ENCODE results near the gene LRRC61. TPM values are rescaled to one million over a fixed set of nuclear protein-coding genes. Genes with fewer than 3 reads are reported as not detected.
"Not testable (repeated sequence)": the region's sequence is repeated elsewhere in the genome, so short reads cannot be mapped to it uniquely, and the experiment has no call there.

The LRRC61 gene
- total RNA-seq, 1 donor, result 4.0 TPM

GRCh38 chr7:150302908-150303310 lies 20.2 kb upstream of the LRRC61 start:
- not testable (repeated sequence) for H3K4me1 ChIP-seq (ENCODE audit: insufficient read depth, low read length); H2AFZ ChIP-seq (ENCODE audit: low read length); DNase-seq (ENCODE audit: insufficient read length, low spot score, missing footprints); H3K36me3 ChIP-seq (ENCODE audit: insufficient read depth, low read length); H3K4me3 ChIP-seq (ENCODE audit: insufficient read depth, low read length); H3K79me2 ChIP-seq (ENCODE audit: insufficient read depth, low read length); H3K4me2 ChIP-seq (ENCODE audit: insufficient read depth, low read length); H3K9me3 ChIP-seq (ENCODE audit: low read depth, low read length); H3K27ac ChIP-seq (ENCODE audit: low read depth, low read length); H3K27me3 ChIP-seq (ENCODE audit: insufficient read depth, low read length); H4K20me1 ChIP-seq (ENCODE audit: insufficient read depth, low read length)

- not testable (repeated sequence) for H4K20me1 ChIP-seq (ENCODE audit: insufficient read depth, low read length); H3K9me3 ChIP-seq (ENCODE audit: low read depth, low read length); H3K27me3 ChIP-seq (ENCODE audit: insufficient read depth, low read length); H3K4me1 ChIP-seq (ENCODE audit: insufficient read depth, low read length); H3K27ac ChIP-seq (ENCODE audit: low read depth, low read length); H3K4me2 ChIP-seq (ENCODE audit: insufficient read depth, low read length); H3K79me2 ChIP-seq (ENCODE audit: insufficient read depth, low read length); H3K4me3 ChIP-seq (ENCODE audit: insufficient read depth, low read length); H2AFZ ChIP-seq (ENCODE audit: low read length); H3K36me3 ChIP-seq (ENCODE audit: insufficient read depth, low read length); DNase-seq (ENCODE audit: insufficient read length, low spot score, missing footprints)
Measured at GRCh38 chr7:150304499-150305258, 18.5 kb upstream of the LRRC61 start.

- H3K4me2 ChIP-seq (ENCODE audit: insufficient read depth, low read length); H3K27me3 ChIP-seq (ENCODE audit: insufficient read depth, low read length); H4K20me1 ChIP-seq (ENCODE audit: insufficient read depth, low read length); H3K27ac ChIP-seq (ENCODE audit: low read depth, low read length); H3K9me3 ChIP-seq (ENCODE audit: low read depth, low read length); H3K4me3 ChIP-seq (ENCODE audit: insufficient read depth, low read length); H3K4me1 ChIP-seq (ENCODE audit: insufficient read depth, low read length); H2AFZ ChIP-seq (ENCODE audit: low read length); H3K79me2 ChIP-seq (ENCODE audit: insufficient read depth, low read length); DNase-seq (ENCODE audit: insufficient read length, low spot score, missing footprints); H3K36me3 ChIP-seq (ENCODE audit: insufficient read depth, low read length): not testable (repeated sequence)
Measured at GRCh38 chr7:150305259-150305902, 17.8 kb upstream of the LRRC61 start.

- H3K4me1 ChIP-seq (ENCODE audit: insufficient read depth, low read length); H2AFZ ChIP-seq (ENCODE audit: low read length); H3K36me3 ChIP-seq (ENCODE audit: insufficient read depth, low read length); H4K20me1 ChIP-seq (ENCODE audit: insufficient read depth, low read length); H3K4me2 ChIP-seq (ENCODE audit: insufficient read depth, low read length); DNase-seq (ENCODE audit: insufficient read length, low spot score, missing footprints); H3K27ac ChIP-seq (ENCODE audit: low read depth, low read length); H3K79me2 ChIP-seq (ENCODE audit: insufficient read depth, low read length); H3K9me3 ChIP-seq (ENCODE audit: low read depth, low read length); H3K4me3 ChIP-seq (ENCODE audit: insufficient read depth, low read length); H3K27me3 ChIP-seq (ENCODE audit: insufficient read depth, low read length): not testable (repeated sequence)
Measured at GRCh38 chr7:150305903-150306284, 17.3 kb upstream of the LRRC61 start.

GRCh38 chr7:150306377-150306776 lies 16.8 kb upstream of the LRRC61 start:
- DNase-seq (ENCODE audit: insufficient read length, low spot score, missing footprints); H3K79me2 ChIP-seq (ENCODE audit: insufficient read depth, low read length); H3K36me3 ChIP-seq (ENCODE audit: insufficient read depth, low read length); H3K27me3 ChIP-seq (ENCODE audit: insufficient read depth, low read length); H4K20me1 ChIP-seq (ENCODE audit: insufficient read depth, low read length); H3K27ac ChIP-seq (ENCODE audit: low read depth, low read length); H3K9me3 ChIP-seq (ENCODE audit: low read depth, low read length); H3K4me3 ChIP-seq (ENCODE audit: insufficient read depth, low read length); H2AFZ ChIP-seq (ENCODE audit: low read length); H3K4me1 ChIP-seq (ENCODE audit: insufficient read depth, low read length); H3K4me2 ChIP-seq (ENCODE audit: insufficient read depth, low read length): not testable (repeated sequence)

- H3K4me3 ChIP-seq (ENCODE audit: insufficient read depth, low read length), result no peak overlapping the region
- TF ChIP-seq CTCF (IDR thresholded peaks at IDR 0.05; ENCODE audit: extremely low read depth, low read depth, low read length), result no peak
- H2AFZ ChIP-seq (ENCODE audit: low read length), result no peak overlapping the region
- no peaks in the 10 kb centered on the region for H3K9me3 ChIP-seq (ENCODE audit: low read depth, low read length)
- no peak overlapping the region for H3K4me2 ChIP-seq (ENCODE audit: insufficient read depth, low read length)
- H3K79me2 ChIP-seq (ENCODE audit: insufficient read depth, low read length), result no peaks in the 10 kb centered on the region
- no peaks in the 10 kb centered on the region for H3K27me3 ChIP-seq (ENCODE audit: insufficient read depth, low read length)
- no peaks in the 10 kb centered on the region for H3K36me3 ChIP-seq (ENCODE audit: insufficient read depth, low read length)
- H3K27ac ChIP-seq (ENCODE audit: low read depth, low read length), result no peak overlapping the region
- H4K20me1 ChIP-seq (ENCODE audit: insufficient read depth, low read length), result no peaks in the 10 kb centered on the region
- DNase-seq (ENCODE audit: insufficient read length, low spot score, missing footprints), result no peak
- no peaks in the 10 kb centered on the region for H3K4me1 ChIP-seq (ENCODE audit: insufficient read depth, low read length)
Measured at GRCh38 chr7:150307129-150307528, 16.0 kb upstream of the LRRC61 start.

All from osteoblast (primary cell).